IPS-15b (cell line): Measurements from ENCODE around the gene GNG12.
"Not testable (repeated sequence)": the region's sequence is repeated elsewhere in the genome, so short reads cannot be mapped to it uniquely, and the experiment has no call there.

Experiments
- H3K27me3 ChIP-seq: one replicate; pipeline ENCODE4 v1.6.1; 2013; ENCODE audit warnings: low read length; ENCODE audit not compliant: control insufficient read depth, insufficient read depth
- H3K36me3 ChIP-seq: one replicate; pipeline ENCODE4 v1.6.1; 2013; ENCODE audit warnings: low read length; ENCODE audit not compliant: control insufficient read depth, insufficient read depth
- H3K4me1 ChIP-seq: one replicate; pipeline ENCODE4 v1.6.1; 2013; ENCODE audit warnings: mild to moderate bottlenecking, low read length; ENCODE audit not compliant: control insufficient read depth, insufficient read depth
- H3K4me3 ChIP-seq: one replicate; pipeline ENCODE4 v1.5.1; 2013; ENCODE audit warnings: low read depth, low read length
- H3K9ac ChIP-seq: one replicate; pipeline ENCODE4 v1.6.1; 2013; ENCODE audit warnings: low read depth, mild to moderate bottlenecking, low read length
- H3K9me3 ChIP-seq: one replicate; pipeline ENCODE4 v1.6.1; 2013; ENCODE audit warnings: mild to moderate bottlenecking, low read length; ENCODE audit not compliant: control insufficient read depth, insufficient read depth

GNG12 gene

DNA sequence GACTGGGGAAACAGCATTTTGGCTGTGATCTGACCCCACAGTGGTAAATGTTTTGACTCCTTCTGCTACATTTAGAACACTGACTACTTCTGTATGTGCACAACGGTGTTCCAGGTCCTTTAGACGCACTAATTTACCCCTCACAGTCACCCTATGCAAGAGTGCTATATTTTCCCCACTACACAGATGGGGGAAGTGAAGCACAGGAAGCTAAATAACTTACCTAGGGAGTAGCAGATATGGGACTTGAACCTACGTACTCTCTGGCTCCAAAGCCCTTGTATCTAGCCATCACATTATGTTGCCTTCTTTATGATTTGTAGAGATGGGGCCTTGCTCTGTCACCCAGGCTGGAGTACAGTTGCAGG lies 99.0 kb downstream of the GNG12 start:
- no peak overlapping the region for H3K9ac ChIP-seq
- H3K4me1 ChIP-seq = no peaks in the 10 kb centered on the region

DNA sequence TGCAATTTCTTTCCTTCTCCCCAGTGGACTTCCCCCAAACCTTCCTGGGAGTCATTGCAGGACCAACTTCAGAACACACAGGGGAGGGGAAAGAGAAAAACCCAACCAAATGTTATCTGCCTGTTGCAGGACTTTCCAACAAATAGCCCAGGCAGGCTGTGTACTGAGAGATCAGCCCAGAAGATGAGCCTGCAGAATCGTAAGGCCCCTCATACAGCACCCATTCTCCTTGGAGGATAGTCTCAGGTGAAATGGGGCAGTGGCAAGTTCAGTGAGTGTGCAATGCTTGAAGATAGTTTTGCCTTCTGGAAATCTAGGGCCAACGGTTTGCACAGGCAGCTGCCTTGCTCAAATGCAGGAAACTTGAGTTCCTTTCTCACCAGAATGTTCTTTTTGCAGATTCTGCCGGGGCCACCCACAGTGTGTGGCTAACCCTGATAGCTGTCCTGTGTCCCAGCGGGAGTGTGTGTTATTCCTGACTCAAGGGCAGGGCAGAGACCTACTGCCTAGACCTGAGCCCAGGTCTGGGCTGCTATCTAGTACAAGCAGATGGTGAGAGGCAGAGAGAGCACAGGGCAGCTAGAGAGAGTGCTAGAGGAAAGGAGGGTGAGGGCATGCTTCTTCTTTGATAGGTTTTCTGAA lies 99.5 kb downstream of the GNG12 start:
- H3K4me1 ChIP-seq = no peaks in the 10 kb centered on the region
- H3K9ac ChIP-seq = no peak overlapping the region
- no peaks in the 10 kb centered on the region for H3K9me3 ChIP-seq
- no peaks in the 10 kb centered on the region for H3K36me3 ChIP-seq
- no peak overlapping the region for H3K4me3 ChIP-seq
- H3K27me3 ChIP-seq = no peaks in the 10 kb centered on the region

More for the DNA sequence above, 99.0 kb downstream of the GNG12 start:
- Histone ChIP-seq H3K4me3 (no peak overlapping the region), H3K36me3 (no peaks in the 10 kb centered on the region), H3K9me3 (no peaks in the 10 kb centered on the region), H3K27me3 (no peaks in the 10 kb centered on the region)

DNA sequence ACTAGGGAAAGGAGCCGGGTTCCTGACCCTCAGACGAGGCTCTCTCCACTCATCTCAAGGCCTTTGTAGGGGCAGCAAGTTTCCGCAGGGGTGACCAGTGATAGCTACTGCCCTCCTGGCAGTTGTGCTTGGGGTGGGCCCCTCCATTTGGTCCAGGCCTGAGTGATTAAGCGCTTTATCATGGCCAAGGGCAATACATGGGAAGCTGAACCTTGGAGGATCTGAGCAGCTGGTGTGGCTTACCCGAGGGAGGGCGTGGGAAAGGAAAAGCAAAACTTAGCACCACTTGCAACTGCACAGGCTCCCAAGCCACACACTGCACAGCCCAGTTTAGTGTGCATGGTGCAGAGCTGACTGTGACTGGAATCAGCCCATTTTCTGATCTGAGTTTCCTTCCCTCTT lies 100.5 kb downstream of the GNG12 start:
- H3K4me1 ChIP-seq = no peaks in the 10 kb centered on the region
- no peak overlapping the region for H3K4me3 ChIP-seq
- H3K36me3 ChIP-seq = no peaks in the 10 kb centered on the region
- H3K9ac ChIP-seq = no peak overlapping the region
- no peaks in the 10 kb centered on the region for H3K27me3 ChIP-seq
- H3K9me3 ChIP-seq = no peaks in the 10 kb centered on the region

DNA sequence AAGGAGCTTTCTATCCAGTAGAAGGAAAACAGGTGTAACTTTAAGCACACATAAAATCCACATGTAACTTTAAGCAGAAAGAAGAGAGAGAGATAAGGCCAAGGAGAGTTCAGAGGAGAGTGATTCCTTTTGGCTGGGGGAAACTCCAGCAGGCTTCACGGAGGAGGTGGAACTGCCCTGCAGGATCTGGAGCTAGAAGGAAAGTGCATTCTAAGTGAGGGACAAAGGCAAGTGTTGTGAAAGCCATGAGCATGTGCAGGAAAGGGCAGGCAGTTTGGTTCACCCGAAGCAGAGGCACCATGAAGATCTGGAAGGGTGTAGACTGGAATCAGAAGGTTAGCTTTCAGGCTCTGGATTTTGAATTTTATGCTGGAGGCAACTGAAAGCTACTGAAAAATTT lies 101.9 kb downstream of the GNG12 start:
- H3K36me3 ChIP-seq = no peaks in the 10 kb centered on the region
- H3K4me3 ChIP-seq = no peak overlapping the region
- no peak overlapping the region for H3K9ac ChIP-seq
- H3K9me3 ChIP-seq = no peaks in the 10 kb centered on the region
- no peaks in the 10 kb centered on the region for H3K27me3 ChIP-seq
- no peaks in the 10 kb centered on the region for H3K4me1 ChIP-seq

DNA sequence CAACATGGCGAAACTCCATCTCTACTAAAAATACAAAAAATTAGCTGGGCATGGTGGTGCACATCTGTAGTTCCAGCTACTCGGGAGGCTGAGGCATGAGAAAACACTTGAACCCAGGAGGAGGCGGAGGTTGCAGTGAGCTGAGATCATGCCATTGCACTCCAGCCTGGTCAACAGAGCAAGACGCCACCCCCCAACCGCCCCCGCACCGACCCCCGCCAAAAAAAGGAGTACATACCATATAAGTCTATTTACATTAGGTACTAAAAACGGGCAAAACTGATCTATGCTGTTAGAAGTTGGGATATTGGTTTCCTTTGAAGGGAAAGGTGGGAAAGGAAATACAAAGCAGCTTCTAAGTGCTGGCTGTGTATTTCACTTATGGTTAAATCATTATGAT lies 103.0 kb downstream of the GNG12 start:
- H3K36me3 ChIP-seq, H3K9me3 ChIP-seq, H3K4me1 ChIP-seq, H3K27me3 ChIP-seq, H3K4me3 ChIP-seq, H3K9ac ChIP-seq: not testable (repeated sequence)

DNA sequence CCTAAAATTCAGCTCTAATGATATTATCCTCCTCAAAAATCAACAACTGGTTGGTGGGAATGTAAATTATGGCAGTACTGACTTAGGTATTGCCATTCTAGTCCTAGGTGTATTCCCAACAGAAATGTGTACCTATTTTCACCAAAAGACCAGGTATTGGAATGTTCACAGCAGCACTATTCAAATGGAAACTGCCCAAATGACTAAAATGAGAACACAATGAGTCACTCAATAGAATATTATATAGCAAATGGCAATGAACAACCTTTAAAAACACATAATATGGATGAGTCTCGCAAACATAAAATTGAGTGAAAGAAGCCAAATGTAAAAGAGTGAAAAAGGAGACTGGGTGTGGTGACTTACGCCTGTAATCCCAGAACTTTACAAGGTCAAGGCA lies 103.4 kb downstream of the GNG12 start:
- Histone ChIP-seq H3K4me1 (no peaks in the 10 kb centered on the region), H3K4me3 (no peak overlapping the region), H3K9ac (no peak overlapping the region), H3K27me3 (no peaks in the 10 kb centered on the region), H3K9me3 (no peaks in the 10 kb centered on the region), H3K36me3 (no peaks in the 10 kb centered on the region)

DNA sequence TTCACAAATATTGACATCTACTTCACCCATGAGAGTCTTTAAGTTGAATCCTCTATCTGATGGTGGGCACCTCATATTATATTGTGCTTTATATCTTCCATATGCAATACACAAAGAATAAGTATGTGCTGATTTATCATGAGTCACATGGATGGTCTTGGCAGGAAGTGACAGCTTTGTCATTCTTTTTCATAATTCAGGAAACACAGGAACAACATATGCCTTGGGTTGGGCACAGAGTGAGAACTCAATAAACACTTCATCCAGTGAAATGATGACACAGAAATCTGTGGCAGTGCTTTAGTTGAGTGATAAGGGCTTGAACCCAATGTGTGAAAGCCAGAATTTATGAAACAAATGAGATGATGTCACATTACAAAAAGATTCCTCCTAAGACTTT lies 107.0 kb downstream of the GNG12 start:
- no peaks in the 10 kb centered on the region for H3K36me3 ChIP-seq
- no peak overlapping the region for H3K4me3 ChIP-seq
- H3K27me3 ChIP-seq = no peaks in the 10 kb centered on the region
- H3K9me3 ChIP-seq = no peaks in the 10 kb centered on the region
- peaks cover 4% of the 10 kb centered on the region for H3K4me1 ChIP-seq
- no peak overlapping the region for H3K9ac ChIP-seq

DNA sequence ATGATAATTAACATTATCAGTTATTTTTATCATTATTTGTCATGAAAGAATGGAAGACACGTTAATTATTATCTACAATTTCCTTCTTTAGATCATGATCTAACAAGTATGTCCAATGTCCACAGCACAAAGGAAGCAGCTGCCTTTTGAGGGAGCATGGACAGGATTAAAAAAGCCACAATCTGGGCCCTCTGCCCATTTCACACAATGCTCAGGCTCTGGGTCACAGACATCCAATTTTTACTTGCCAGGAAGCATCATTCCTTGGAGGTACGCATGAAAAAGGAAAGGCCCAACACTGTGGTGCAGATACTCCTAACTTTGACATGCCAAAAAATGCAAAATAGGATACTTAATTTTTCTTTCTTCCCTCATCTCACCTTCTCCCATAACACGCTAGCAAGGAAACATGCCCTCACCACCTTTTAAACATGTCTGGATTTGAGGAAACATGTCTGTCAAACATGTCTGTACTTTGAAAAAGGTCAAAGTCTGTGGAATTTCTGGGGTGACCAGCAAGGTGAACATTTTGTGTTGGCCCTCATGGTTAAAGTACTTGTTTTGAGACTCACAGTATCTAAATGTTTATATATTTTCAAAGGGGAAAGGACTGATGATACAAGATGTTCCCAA lies 108.2 kb downstream of the GNG12 start:
- H3K9me3 ChIP-seq = no peaks in the 10 kb centered on the region
- no peaks in the 10 kb centered on the region for H3K36me3 ChIP-seq
- H3K27me3 ChIP-seq = no peaks in the 10 kb centered on the region
- peaks cover 7% of the 10 kb centered on the region for H3K4me1 ChIP-seq
- H3K9ac ChIP-seq = no peak overlapping the region
- no peak overlapping the region for H3K4me3 ChIP-seq

DNA sequence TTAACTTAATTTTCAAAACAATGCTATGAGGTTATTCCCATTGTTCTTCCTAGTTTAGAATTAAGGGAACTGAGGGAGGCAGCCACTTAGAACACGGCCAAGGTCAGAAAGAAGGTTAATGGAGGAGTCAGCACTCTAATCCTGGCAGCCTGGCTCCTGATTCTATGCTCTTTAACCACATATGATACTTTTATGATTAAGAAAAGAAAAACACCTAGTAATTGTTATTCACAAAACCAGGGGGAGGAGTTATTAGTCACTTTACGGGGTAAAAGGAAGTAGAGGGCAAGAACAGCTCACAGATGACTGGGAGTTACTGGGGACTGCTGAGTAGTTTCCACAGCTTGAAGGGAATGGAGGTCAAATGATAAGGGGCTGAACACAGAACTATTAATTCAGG lies 109.6 kb downstream of the GNG12 start:
- Histone ChIP-seq H3K9ac (no peak overlapping the region), H3K4me1 (peaks cover 7% of the 10 kb centered on the region), H3K9me3 (no peaks in the 10 kb centered on the region), H3K27me3 (no peaks in the 10 kb centered on the region), H3K4me3 (no peak overlapping the region), H3K36me3 (no peaks in the 10 kb centered on the region)

DNA sequence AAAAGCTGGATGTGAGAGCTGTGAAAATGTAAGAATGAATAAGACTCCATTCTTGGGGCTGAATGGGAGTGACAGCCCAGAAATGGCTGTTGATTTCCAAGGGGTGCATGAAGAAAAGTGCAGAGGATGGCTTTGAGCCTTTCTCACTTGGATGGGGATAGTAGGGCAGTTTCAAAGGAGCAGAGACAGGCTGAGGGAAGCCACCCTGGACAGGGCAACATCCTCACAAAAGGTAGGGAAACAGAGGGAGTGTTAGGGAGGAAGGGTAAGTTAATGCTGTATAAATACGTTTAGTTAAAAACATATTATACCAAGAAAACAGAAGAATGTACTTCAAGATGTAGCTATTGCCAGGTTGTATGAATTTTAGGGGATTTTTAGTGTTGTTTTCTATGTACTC lies 110.1 kb downstream of the GNG12 start:
- H3K4me3 ChIP-seq = no peak overlapping the region
- peaks cover 7% of the 10 kb centered on the region for H3K4me1 ChIP-seq
- H3K9me3 ChIP-seq = no peaks in the 10 kb centered on the region
- no peaks in the 10 kb centered on the region for H3K36me3 ChIP-seq
- H3K27me3 ChIP-seq = no peaks in the 10 kb centered on the region
- no peak overlapping the region for H3K9ac ChIP-seq

DNA sequence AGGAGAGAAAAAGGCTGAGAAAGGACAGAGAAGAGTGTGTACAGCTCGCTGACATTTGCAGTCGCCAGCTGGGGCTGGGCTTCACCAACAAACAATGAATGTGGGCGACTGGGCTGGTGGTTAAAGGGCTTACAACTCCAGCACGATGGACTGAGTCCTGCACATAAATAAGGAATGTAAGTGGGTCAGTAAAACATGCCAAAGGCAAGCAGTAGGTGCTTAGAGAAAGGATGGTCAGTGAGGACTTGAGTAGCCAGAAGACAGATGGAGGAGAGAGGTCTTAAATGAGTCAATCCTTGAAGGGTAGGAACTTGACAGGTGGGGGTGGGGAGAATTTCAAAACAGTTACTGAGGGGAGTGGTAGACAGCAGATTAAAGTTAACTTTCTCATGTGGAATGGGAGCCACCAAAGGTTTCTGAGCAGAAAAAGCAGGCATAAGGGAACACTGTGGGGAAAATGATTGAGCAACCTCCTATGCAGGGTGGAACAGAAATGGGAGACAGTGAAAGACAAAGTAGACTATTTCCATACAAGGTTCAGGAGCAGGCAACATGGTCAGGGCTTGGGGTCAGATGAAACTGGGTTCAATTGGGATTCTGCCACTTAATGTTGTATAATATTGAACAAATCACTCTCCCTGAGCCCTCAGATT lies 110.8 kb downstream of the GNG12 start:
- Histone ChIP-seq H3K9me3 (no peaks in the 10 kb centered on the region), H3K27me3 (no peaks in the 10 kb centered on the region), H3K4me3 (no peak overlapping the region), H3K4me1 (peaks cover 7% of the 10 kb centered on the region), H3K36me3 (no peaks in the 10 kb centered on the region), H3K9ac (no peak overlapping the region)

DNA sequence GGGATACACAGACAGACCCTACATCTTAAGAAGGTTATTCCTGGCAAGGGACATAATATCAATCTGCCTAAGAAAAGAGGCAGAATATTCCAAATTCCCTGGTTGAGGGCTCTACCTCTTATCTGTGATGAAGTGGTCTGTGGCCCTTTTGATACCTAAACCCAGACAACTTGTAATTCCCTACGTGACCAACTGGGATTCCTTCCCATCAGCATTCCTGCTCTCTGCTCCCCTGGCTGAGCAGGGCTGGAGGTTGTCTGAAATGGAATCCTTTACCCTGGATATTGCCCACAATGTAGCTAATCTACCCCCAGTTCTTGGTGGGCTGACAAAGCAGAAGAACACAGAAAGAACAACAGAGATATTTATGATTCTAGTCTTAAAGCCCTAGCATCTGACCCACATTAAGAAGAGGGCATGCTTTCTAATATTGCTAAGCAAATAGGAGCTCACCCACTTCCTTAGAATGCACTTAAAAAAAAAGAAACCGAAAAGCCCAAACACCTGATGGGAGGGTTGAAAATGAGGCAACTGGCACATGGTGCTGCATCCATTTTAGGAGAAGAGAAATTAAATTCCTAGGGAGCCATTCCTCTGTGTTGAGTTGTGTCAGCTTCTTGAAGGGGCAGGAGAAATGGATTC lies 111.5 kb downstream of the GNG12 start:
- Histone ChIP-seq H3K27me3 (no peaks in the 10 kb centered on the region), H3K9me3 (no peaks in the 10 kb centered on the region), H3K4me1 (peaks cover 7% of the 10 kb centered on the region), H3K9ac (no peak overlapping the region), H3K4me3 (no peak overlapping the region), H3K36me3 (no peaks in the 10 kb centered on the region)
